ENCODE measurements around the gene AP5S1. TPM values are rescaled to one million over a fixed set of nuclear protein-coding genes. Genes with fewer than 3 reads are reported as not detected.

Gene AP5S1
- total and polyA plus RNA-seq, 2 of the 13 experiments (the other 11 are each of a cell fraction or from before 2014, with no cell fraction given) = 7.9 to 23.2 TPM

DNA sequence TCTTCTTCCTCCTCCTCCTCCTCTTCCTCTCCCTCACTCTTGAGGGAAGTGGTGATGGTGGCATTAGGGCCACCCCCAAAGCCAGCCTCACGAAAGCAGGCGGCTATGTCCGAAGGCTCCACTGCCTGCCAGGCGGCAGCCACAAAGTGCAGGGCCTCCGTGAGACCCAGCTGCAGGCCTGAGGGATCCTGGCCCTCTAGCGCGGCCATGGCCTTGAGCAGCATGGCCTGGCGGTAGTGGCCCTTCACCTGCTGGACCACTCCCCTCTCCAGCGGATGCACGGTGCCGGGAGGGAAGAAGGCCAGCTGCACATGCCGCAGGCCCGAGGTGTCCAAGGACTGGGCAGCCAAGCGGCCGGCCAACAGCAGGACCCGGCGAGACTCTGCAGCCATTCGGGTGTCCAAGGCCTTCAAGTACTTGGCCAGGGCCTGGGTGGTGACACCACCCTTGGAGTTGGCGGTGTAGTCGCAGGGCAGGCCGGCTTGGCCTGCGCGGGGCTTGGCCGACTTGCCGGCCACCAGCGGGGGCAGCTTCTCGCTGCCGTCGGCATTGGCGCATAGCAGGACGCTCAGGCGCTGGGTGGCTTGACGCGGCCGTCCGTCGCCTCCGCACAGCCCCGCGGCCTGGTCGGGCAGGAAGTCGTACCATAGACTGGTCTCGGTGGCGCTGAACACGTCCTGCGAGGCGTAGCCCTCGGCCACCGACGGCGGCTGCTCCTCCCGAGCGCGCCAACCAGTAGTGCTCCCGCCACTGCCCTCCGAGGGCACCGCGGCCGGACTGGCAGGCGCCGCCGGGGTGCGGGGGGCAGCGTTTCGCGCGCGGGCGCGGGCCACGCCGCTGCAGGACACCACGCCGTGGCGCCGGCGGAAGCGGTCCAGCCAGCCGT, 34.9 kb upstream of the AP5S1 start (continued):
- TF ChIP-seq, protein P1, sequence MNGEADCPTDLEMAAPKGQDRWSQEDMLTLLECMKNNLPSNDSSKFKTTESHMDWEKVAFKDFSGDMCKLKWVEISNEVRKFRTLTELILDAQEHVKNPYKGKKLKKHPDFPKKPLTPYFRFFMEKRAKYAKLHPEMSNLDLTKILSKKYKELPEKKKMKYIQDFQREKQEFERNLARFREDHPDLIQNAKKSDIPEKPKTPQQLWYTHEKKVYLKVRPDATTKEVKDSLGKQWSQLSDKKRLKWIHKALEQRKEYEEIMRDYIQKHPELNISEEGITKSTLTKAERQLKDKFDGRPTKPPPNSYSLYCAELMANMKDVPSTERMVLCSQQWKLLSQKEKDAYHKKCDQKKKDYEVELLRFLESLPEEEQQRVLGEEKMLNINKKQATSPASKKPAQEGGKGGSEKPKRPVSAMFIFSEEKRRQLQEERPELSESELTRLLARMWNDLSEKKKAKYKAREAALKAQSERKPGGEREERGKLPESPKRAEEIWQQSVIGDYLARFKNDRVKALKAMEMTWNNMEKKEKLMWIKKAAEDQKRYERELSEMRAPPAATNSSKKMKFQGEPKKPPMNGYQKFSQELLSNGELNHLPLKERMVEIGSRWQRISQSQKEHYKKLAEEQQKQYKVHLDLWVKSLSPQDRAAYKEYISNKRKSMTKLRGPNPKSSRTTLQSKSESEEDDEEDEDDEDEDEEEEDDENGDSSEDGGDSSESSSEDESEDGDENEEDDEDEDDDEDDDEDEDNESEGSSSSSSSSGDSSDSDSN (CRISPR knock-in tag; IDR thresholded peaks at IDR 0.05) = peak; percentile 5; the same call in 1 of the 2 replicates
- TF ChIP-seq SOX13 (IDR thresholded peaks at IDR 0.05) (no peak), SOX13 (CRISPR knock-in tag; conservative IDR thresholded peaks at IDR 0.05 in 1 of 2, IDR thresholded peaks at IDR 0.05 in 1 of 2) (no peak), ZNF75D (CRISPR knock-in tag; IDR thresholded peaks at IDR 0.05; ENCODE audit: borderline replicate concordance) (no peak), ARHGAP35 (CRISPR knock-in tag; IDR thresholded peaks at IDR 0.05; ENCODE audit: borderline replicate concordance) (0 out of 2 replicates have a peak, but pooled peaks have one; percentile 59), EED (CRISPR knock-in tag; IDR thresholded peaks at IDR 0.05) (no peak), REL (CRISPR knock-in tag; conservative IDR thresholded peaks at IDR 0.05) (0 out of 2 replicates have a peak, but pooled peaks have one; percentile 49), GPN1 (CRISPR knock-in tag; IDR thresholded peaks at IDR 0.05; ENCODE audit: borderline replicate concordance) (no peak), NFKBIZ (CRISPR knock-in tag; IDR thresholded peaks at IDR 0.05) (no peak), ZNF577 (CRISPR knock-in tag; IDR thresholded peaks at IDR 0.05; ENCODE audit: borderline replicate concordance, low read depth) (no peak), MEIS1 (CRISPR knock-in tag; IDR thresholded peaks at IDR 0.05; ENCODE audit: borderline replicate concordance) (no peak), ZSCAN31 (CRISPR knock-in tag; IDR thresholded peaks at IDR 0.05; ENCODE audit: low read depth) (no peak), KAT8 (CRISPR knock-in tag; IDR thresholded peaks at IDR 0.05) (no peak), KDM4B (CRISPR knock-in tag; IDR thresholded peaks at IDR 0.05) (no peak), PLRG1 (conservative IDR thresholded peaks at IDR 0.05) (no peak), ZSCAN9 (CRISPR knock-in tag; IDR thresholded peaks at IDR 0.05; ENCODE audit: borderline replicate concordance) (no peak), ZNF510 (CRISPR knock-in tag; IDR thresholded peaks at IDR 0.05; ENCODE audit: low read depth) (no peak), ZNF496 (CRISPR knock-in tag; IDR thresholded peaks at IDR 0.05; ENCODE audit: insufficient replicate concordance) (no peak), TBP (CRISPR knock-in tag; IDR thresholded peaks at IDR 0.05) (no peak)
- TF ChIP-seq, protein P2, sequence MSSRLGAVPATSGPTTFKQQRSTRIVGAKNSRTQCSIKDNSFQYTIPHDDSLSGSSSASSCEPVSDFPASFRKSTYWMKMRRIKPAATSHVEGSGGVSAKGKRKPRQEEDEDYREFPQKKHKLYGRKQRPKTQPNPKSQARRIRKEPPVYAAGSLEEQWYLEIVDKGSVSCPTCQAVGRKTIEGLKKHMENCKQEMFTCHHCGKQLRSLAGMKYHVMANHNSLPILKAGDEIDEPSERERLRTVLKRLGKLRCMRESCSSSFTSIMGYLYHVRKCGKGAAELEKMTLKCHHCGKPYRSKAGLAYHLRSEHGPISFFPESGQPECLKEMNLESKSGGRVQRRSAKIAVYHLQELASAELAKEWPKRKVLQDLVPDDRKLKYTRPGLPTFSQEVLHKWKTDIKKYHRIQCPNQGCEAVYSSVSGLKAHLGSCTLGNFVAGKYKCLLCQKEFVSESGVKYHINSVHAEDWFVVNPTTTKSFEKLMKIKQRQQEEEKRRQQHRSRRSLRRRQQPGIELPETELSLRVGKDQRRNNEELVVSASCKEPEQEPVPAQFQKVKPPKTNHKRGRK (CRISPR knock-in tag; IDR thresholded peaks at IDR 0.05) = no peak
- TF ChIP-seq, protein P3, sequence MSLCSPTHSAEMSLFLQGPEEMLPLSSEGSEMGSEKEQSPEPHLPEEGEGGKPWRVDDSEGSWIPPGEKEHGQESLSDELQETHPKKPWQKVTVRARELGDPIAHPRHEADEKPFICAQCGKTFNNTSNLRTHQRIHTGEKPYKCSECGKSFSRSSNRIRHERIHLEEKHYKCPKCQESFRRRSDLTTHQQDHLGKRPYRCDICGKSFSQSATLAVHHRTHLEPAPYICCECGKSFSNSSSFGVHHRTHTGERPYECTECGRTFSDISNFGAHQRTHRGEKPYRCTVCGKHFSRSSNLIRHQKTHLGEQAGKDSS (CRISPR knock-in tag; IDR thresholded peaks at IDR 0.05; ENCODE audit: borderline replicate concordance, low read depth) = no peak; the same call in 1 of the 2 replicates
- TF ChIP-seq, protein P4, sequence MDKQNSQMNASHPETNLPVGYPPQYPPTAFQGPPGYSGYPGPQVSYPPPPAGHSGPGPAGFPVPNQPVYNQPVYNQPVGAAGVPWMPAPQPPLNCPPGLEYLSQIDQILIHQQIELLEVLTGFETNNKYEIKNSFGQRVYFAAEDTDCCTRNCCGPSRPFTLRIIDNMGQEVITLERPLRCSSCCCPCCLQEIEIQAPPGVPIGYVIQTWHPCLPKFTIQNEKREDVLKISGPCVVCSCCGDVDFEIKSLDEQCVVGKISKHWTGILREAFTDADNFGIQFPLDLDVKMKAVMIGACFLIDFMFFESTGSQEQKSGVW (CRISPR knock-in tag; IDR thresholded peaks at IDR 0.05; ENCODE audit: borderline replicate concordance) = no peak
- TF ChIP-seq, protein P5, sequence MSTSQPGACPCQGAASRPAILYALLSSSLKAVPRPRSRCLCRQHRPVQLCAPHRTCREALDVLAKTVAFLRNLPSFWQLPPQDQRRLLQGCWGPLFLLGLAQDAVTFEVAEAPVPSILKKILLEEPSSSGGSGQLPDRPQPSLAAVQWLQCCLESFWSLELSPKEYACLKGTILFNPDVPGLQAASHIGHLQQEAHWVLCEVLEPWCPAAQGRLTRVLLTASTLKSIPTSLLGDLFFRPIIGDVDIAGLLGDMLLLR (CRISPR knock-in tag; IDR thresholded peaks at IDR 0.05) = no peak

Measured in HepG2 (cell line).